Type B pancreatic cell (in vitro differentiated cells): Measurements from ENCODE around the gene PPY. TPM values are rescaled to one million over a fixed set of nuclear protein-coding genes. Genes with fewer than 3 reads are reported as not detected.

Source experiments
- total RNA-seq: library from RNA; stranded (reverse); gene quantifications from 2 replicates; pipeline ENCODE4 v1.2.1, GENCODE V29; 2021; ENCODE audit warnings: low replicate concordance

Gene PPY
- total RNA-seq, 1 donor from 2014 or later, result 65.9 TPM

Other genes starting within 250 kb of the PPY start
- gene SOST, start 183.7 kb downstream of the PPY start, total RNA-seq, result 2.0 TPM in 1 of 2 replicates, not detected in the other
- 36.4 and 45.4 TPM in 2 replicates for gene DUSP3, start 163.5 kb downstream of the PPY start, total RNA-seq
- not detected in 2 replicates for gene CFAP97D1, start 162.0 kb downstream of the PPY start, total RNA-seq
- gene MPP3, start 109.3 kb downstream of the PPY start, total RNA-seq, result 3.8 and 7.8 TPM in 2 replicates
- gene CD300LG, start 95.3 kb downstream of the PPY start, total RNA-seq, result not detected in 2 replicates
- gene MPP2, start 34.9 kb downstream of the PPY start, total RNA-seq, result 5.2 and 18.5 TPM in 2 replicates
- gene PYY, start 11.5 kb upstream of the PPY start, total RNA-seq, result 2.3 and 3.5 TPM in 2 replicates
- gene NAGS, start 62.1 kb upstream of the PPY start, total RNA-seq, result 1.9 and 2.1 TPM in 2 replicates
- gene TMEM101, start 72.5 kb upstream of the PPY start, total RNA-seq, result 33.8 and 34.4 TPM in 2 replicates
- gene LSM12, start 124.2 kb upstream of the PPY start, total RNA-seq, result 44.8 and 50.6 TPM in 2 replicates
- 63.6 and 63.7 TPM in 2 replicates for gene G6PC3, start 128.3 kb upstream of the PPY start, total RNA-seq
- gene HDAC5, start 181.2 kb upstream of the PPY start, total RNA-seq, result 43.3 and 48.9 TPM in 2 replicates
- 5.4 and 10.6 TPM in 2 replicates for gene HROB, start 199.5 kb upstream of the PPY start, total RNA-seq
- 0.68 TPM in 1 of 2 replicates, not detected in the other for gene ASB16, start 228.2 kb upstream of the PPY start, total RNA-seq
- 39.5 and 40.0 TPM in 2 replicates for gene TMUB2, start 244.5 kb upstream of the PPY start, total RNA-seq